ENCODE measurements around the gene NUDT14. TPM values are rescaled to one million over a fixed set of nuclear protein-coding genes. Genes with fewer than 3 reads are reported as not detected.
A peak's percentile ranks its signal among the peaks of the same experiment; 100 is the strongest.

Gene NUDT14
- total RNA-seq, 4 donors from 2014 or later: 11.0 to 22.3 (median 13.2) TPM; not detected in 1

DNA sequence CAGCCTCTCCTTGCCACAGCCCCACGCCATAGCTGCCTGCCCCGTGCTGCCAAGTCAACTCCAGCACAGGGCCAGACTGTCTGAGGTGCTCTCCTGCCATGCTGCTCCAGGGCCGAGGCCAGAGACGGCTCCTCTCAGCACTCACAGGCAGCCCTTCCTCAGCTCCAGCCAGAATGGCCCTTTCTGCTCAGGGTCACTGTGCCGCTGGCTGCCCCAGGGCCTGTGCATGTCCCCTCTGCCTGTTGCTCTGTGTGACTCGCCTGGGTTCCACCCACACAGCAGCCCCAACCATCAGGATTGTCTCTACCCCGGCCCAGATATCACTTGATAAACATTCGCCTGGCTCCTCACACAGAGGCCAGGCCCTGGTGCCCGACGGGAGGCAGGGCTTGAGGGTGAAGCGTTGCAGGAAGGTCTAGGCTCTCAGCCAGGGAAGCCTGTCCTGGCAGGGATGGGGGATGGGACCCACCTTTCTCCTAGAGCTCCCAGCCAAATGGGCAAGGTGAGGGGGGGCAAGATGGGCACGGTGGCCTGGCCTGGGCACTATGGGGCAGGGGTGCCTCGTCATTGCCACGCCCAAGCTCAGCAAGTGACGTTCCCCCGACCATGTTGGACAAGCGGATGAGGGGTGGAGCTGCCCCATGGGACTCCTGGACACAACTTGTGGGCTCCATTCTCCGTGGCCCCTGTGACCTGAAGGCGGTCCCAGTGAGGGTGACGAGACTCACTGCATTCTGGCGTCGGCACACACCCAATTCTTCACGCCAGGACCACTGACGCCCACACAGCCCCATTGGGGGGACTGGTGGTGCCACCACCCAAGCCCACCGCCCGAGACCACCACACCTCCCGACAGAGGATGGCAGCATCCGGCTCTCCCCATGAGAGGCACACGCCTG is 39.8 kb upstream of the NUDT14 start:
- no peaks in the 10 kb centered on the region for H3K4me1 ChIP-seq
- H3K36me3 ChIP-seq: no peaks in the 10 kb centered on the region
- no peak overlapping the region for H3K27ac ChIP-seq
- TF ChIP-seq POLR2A (IDR thresholded peaks at IDR 0.05): no peak
- TF ChIP-seq, protein P1, sequence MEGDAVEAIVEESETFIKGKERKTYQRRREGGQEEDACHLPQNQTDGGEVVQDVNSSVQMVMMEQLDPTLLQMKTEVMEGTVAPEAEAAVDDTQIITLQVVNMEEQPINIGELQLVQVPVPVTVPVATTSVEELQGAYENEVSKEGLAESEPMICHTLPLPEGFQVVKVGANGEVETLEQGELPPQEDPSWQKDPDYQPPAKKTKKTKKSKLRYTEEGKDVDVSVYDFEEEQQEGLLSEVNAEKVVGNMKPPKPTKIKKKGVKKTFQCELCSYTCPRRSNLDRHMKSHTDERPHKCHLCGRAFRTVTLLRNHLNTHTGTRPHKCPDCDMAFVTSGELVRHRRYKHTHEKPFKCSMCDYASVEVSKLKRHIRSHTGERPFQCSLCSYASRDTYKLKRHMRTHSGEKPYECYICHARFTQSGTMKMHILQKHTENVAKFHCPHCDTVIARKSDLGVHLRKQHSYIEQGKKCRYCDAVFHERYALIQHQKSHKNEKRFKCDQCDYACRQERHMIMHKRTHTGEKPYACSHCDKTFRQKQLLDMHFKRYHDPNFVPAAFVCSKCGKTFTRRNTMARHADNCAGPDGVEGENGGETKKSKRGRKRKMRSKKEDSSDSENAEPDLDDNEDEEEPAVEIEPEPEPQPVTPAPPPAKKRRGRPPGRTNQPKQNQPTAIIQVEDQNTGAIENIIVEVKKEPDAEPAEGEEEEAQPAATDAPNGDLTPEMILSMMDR (IDR thresholded peaks at IDR 0.05): no peak
- H3K4me3 ChIP-seq: no peak overlapping the region
- peak in 1 of 2 donors; percentile 13 for DNase-seq
- no peaks in the 10 kb centered on the region for H3K27me3 ChIP-seq
- no peaks in the 10 kb centered on the region for H3K9me3 ChIP-seq
- intact Hi-C loops (cut with DNase I; ENCODE audit: low total_unique reads): no loop called here

DNA sequence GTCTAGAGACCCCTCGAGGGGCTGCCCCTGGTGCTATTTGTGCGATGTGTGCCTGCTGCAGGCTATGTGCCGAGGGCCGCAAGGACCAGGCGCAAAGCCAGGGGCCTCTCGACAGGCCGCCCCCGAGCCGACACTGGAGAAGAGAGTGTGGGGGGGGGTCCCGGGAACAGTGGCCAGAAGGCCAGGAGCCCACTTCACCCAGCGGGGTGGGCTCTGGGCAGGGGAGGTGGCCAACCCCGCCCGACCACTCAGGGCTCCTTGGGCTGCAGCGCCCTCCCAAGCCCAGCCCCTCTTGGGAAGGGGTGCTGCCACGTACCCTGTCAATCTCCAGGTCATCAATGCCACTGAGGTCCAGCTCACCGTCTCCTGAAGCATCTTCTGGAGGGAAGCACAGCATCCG is 38.6 kb upstream of the NUDT14 start:
- no peak for DNase-seq
- TF ChIP-seq POLR2A (IDR thresholded peaks at IDR 0.05): no peak
- TF ChIP-seq, protein P1 (IDR thresholded peaks at IDR 0.05): no peak
- intact Hi-C loops (cut with DNase I; ENCODE audit: low total_unique reads): no loop called here
- H3K36me3 ChIP-seq: no peaks in the 10 kb centered on the region
- H3K27ac ChIP-seq: no peak overlapping the region
- no peak overlapping the region for H3K4me3 ChIP-seq
- no peaks in the 10 kb centered on the region for H3K4me1 ChIP-seq
- H3K9me3 ChIP-seq: no peaks in the 10 kb centered on the region
- H3K27me3 ChIP-seq: no peaks in the 10 kb centered on the region

- intact Hi-C loops (cut with DNase I; ENCODE audit: low total_unique reads): no loop called here
- no peak for TF ChIP-seq POLR2A (IDR thresholded peaks at IDR 0.05)
- TF ChIP-seq, protein P1 (IDR thresholded peaks at IDR 0.05): no peak
- no peaks in the 10 kb centered on the region for H3K36me3 ChIP-seq
These were observed 38.0 kb upstream of the NUDT14 start for GRCh38 chr14:105219043-105219612.

DNA sequence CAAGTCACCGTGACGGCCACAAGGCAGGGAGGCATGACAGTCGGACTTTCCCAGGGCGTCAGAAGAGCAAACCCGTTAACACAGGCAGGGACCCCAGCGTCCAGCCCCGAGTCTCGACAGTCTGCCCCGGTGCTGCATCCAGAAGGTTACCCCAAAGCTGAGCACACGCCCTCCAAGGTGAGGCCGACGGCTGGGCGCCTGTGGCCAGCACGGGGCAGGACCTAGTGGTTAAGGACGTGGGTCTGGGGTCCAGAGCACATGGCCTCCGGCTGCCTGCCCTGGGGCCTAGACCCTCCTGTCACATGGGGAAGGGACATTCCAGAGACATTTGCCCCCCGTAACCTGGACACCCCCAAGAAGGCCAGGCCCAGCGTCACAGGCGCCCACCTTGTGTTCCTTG is 37.5 kb upstream of the NUDT14 start:
- no peak for DNase-seq
- H3K36me3 ChIP-seq: no peaks in the 10 kb centered on the region
- TF ChIP-seq, protein P1 (IDR thresholded peaks at IDR 0.05): no peak
- TF ChIP-seq POLR2A (IDR thresholded peaks at IDR 0.05): no peak
- H3K4me3 ChIP-seq: no peak overlapping the region
- H3K9me3 ChIP-seq: no peaks in the 10 kb centered on the region
- H3K27me3 ChIP-seq: no peaks in the 10 kb centered on the region
- H3K4me1 ChIP-seq: no peaks in the 10 kb centered on the region
- intact Hi-C loops (cut with DNase I; ENCODE audit: low total_unique reads): no loop called here
- no peak overlapping the region for H3K27ac ChIP-seq

More at GRCh38 chr14:105219043-105219612, 38.0 kb upstream of the NUDT14 start:
- Histone ChIP-seq H3K4me1 (no peaks in the 10 kb centered on the region), H3K27ac (no peak overlapping the region), H3K4me3 (no peak overlapping the region), H3K9me3 (no peaks in the 10 kb centered on the region), H3K27me3 (no peaks in the 10 kb centered on the region)
- no peak for DNase-seq

GRCh38 chr14:105217774-105218173 is 36.7 kb upstream of the NUDT14 start:
- Histone ChIP-seq H3K27ac (no peak overlapping the region), H3K9me3 (no peaks in the 10 kb centered on the region), H3K4me1 (no peaks in the 10 kb centered on the region), H3K36me3 (no peaks in the 10 kb centered on the region), H3K27me3 (no peaks in the 10 kb centered on the region), H3K4me3 (no peak overlapping the region)
- TF ChIP-seq, protein P1 (IDR thresholded peaks at IDR 0.05): no peak
- TF ChIP-seq POLR2A (IDR thresholded peaks at IDR 0.05): no peak
- no peak for DNase-seq
- intact Hi-C loops (cut with DNase I; ENCODE audit: low total_unique reads): no loop called here
